ENCODE data around the gene PLAGL2. TPM values are rescaled to one million over a fixed set of nuclear protein-coding genes. Genes with fewer than 3 reads are reported as not detected.

PLAGL2 gene
- total and polyA plus RNA-seq, 9 of the 15 experiments (the other 6 are each of a cell fraction or from before 2014, with no cell fraction given), result 3.1 to 24.3 (median 6.4) TPM

- no TSS peak for BruUV-seq (replicated peaks)
- Histone ChIP-seq H3K4me2 (ENCODE audit: insufficient read depth, low read length) (no peak overlapping the region), H2AFZ (ENCODE audit: low read depth, low read length) (no peak overlapping the region), H3K27me3 (ENCODE audit: control insufficient read depth in 2 of 2, insufficient read depth in 2 of 2, low read length in 2 of 2) (no peaks in the 10 kb centered on the region), H3K4me1 (replicated peaks in 1 of 2; ENCODE audit: control insufficient read depth in 2 of 2, insufficient read depth in 2 of 2, low read length in 2 of 2) (no peaks in the 10 kb centered on the region), H3K9me1 (ENCODE audit: control insufficient read depth, insufficient read depth, low read length) (no peaks in the 10 kb centered on the region), H3K79me2 (ENCODE audit: control insufficient read depth, insufficient read depth, low read length) (no peaks in the 10 kb centered on the region), H3K36me3 (ENCODE audit: control insufficient read depth, insufficient read depth, low read length) (peaks cover 79% of the 10 kb centered on the region), H3K9me3 (replicated peaks; ENCODE audit: control insufficient read depth, insufficient read depth, low read depth, low read length) (no peaks in the 10 kb centered on the region), H3K4me3 (no peak overlapping the region), H3K27ac (ENCODE audit: extremely low read depth, low read depth, low read length) (no peak overlapping the region), H3K9ac (ENCODE audit: insufficient read depth in 1 of 2, low read depth in 2 of 2, low read length in 2 of 2) (no peak overlapping the region), H4K20me1 (replicated peaks; ENCODE audit: control insufficient read depth, insufficient read depth, low read length) (no peaks in the 10 kb centered on the region; the same call in none of the 2 replicates)
- TF ChIP-seq POLR2G (IDR thresholded peaks at IDR 0.05; ENCODE audit: low read depth, low read length) (peak; percentile 15; the same call in 1 of the 2 replicates), HLTF (IDR thresholded peaks at IDR 0.05) (no peak)
- in situ Hi-C loops (cut with MboI) (loop anchor here (25.0 kb wide), 1 partner anchor 513 kb away; the partner anchor contains the start of gene C20orf203), intact Hi-C loops (cut with micrococcal nuclease) (loop anchor here (10.0 kb wide), 1 partner anchor 505 kb away; no protein-coding TSS in a partner anchor)
- POLR2A ChIA-PET, result interaction anchor here (0.6 to 1.6 kb wide), 3 partner anchors 16 to 449 kb away, joined by 3 to 5 read pairs (median 3); no protein-coding TSS in a partner anchor
- WGBS (ENCODE audit: insufficient coverage, low coverage, missing lambda C conversion rate), result 68% methylated on average over 8 of the region's 8 CpGs
- CTCF ChIA-PET (ENCODE audit: low intra/inter-chr PET ratio), result no interaction called here
- ATAC-seq (no peak), FAIRE-seq (no peak), DNase-seq (ENCODE audit: extremely low read depth in 1 of 4, low spot score in 3 of 4) (no peak)
Measured at GRCh38 chr20:32149566-32150170, 57.9 kb downstream of the PLAGL2 start.

- no peak overlapping the region for H3K9ac ChIP-seq (ENCODE audit: insufficient read depth in 1 of 2, low read depth in 2 of 2, low read length in 2 of 2)
- H3K9me1 ChIP-seq (ENCODE audit: control insufficient read depth, insufficient read depth, low read length), result no peaks in the 10 kb centered on the region
- POLR2A ChIA-PET, result interaction anchor here (0.5 to 1.1 kb wide), 3 partner anchors 11 to 421 kb away, joined by 3 to 5 read pairs (median 4); no protein-coding TSS in a partner anchor
- peaks cover 81% of the 10 kb centered on the region; the same call in 2 of the 3 replicates for H3K36me3 ChIP-seq (ENCODE audit: control insufficient read depth, insufficient read depth, low read length)
- H3K4me3 ChIP-seq, result no peak overlapping the region
- FAIRE-seq (no peak), ATAC-seq (no peak), DNase-seq (ENCODE audit: extremely low read depth in 1 of 4, low spot score in 3 of 4) (no peak)
- no peaks in the 10 kb centered on the region for H3K27me3 ChIP-seq (ENCODE audit: control insufficient read depth in 2 of 2, insufficient read depth in 2 of 2, low read length in 2 of 2)
- BruUV-seq (replicated peaks), result no TSS peak
- in situ Hi-C loops (cut with MboI), result no loop called here
- H2AFZ ChIP-seq (ENCODE audit: low read depth, low read length), result no peak overlapping the region
- H3K9me3 ChIP-seq (replicated peaks; ENCODE audit: control insufficient read depth, insufficient read depth, low read depth, low read length), result no peaks in the 10 kb centered on the region
- no peaks in the 10 kb centered on the region; the same call in 1 of the 2 replicates for H4K20me1 ChIP-seq (replicated peaks; ENCODE audit: control insufficient read depth, insufficient read depth, low read length)
- CTCF ChIA-PET (ENCODE audit: low intra/inter-chr PET ratio), result no interaction called here
- H3K27ac ChIP-seq (ENCODE audit: extremely low read depth, low read depth, low read length), result no peak overlapping the region
- no peaks in the 10 kb centered on the region for H3K79me2 ChIP-seq (ENCODE audit: control insufficient read depth, insufficient read depth, low read length)
- H3K4me1 ChIP-seq (replicated peaks in 1 of 2; ENCODE audit: control insufficient read depth in 2 of 2, insufficient read depth in 2 of 2, low read length in 2 of 2), result no peaks in the 10 kb centered on the region
- intact Hi-C loops (cut with micrococcal nuclease), result no loop called here
- H3K4me2 ChIP-seq (ENCODE audit: insufficient read depth, low read length), result no peak overlapping the region
- WGBS (ENCODE audit: insufficient coverage, low coverage, missing lambda C conversion rate), result 92% methylated on average over 8 of the region's 8 CpGs
- TF ChIP-seq BRCA1 (IDR thresholded peaks at IDR 0.05), result no peak
- TF ChIP-seq BRCA1 (CRISPR knock-in tag; IDR thresholded peaks at IDR 0.05), result no peak
- no peak for TF ChIP-seq ZNF717 (CRISPR knock-in tag; IDR thresholded peaks at IDR 0.05)
- no peak for TF ChIP-seq NR2C2 (CRISPR knock-in tag; IDR thresholded peaks at IDR 0.05)
- TF ChIP-seq NR2C2 (tag; IDR thresholded peaks at IDR 0.05), result no peak
- TF ChIP-seq FOXK1 (CRISPR knock-in tag; IDR thresholded peaks at IDR 0.05; ENCODE audit: borderline replicate concordance), result no peak
- TF ChIP-seq POLR2G (IDR thresholded peaks at IDR 0.05; ENCODE audit: low read depth, low read length), result no peak
- no peak for TF ChIP-seq PTTG1 (tag; IDR thresholded peaks at IDR 0.05; ENCODE audit: low read depth)
- no peak for TF ChIP-seq GABPB1 (CRISPR knock-in tag; IDR thresholded peaks at IDR 0.05)
Measured at GRCh38 chr20:32144898-32145662, 62.5 kb downstream of the PLAGL2 start.
